ENCODE measurements around the gene GPR149.
"Not testable (repeated sequence)": the region's sequence is repeated elsewhere in the genome, so short reads cannot be mapped to it uniquely, and the experiment has no call there.

GPR149 gene, protein sequence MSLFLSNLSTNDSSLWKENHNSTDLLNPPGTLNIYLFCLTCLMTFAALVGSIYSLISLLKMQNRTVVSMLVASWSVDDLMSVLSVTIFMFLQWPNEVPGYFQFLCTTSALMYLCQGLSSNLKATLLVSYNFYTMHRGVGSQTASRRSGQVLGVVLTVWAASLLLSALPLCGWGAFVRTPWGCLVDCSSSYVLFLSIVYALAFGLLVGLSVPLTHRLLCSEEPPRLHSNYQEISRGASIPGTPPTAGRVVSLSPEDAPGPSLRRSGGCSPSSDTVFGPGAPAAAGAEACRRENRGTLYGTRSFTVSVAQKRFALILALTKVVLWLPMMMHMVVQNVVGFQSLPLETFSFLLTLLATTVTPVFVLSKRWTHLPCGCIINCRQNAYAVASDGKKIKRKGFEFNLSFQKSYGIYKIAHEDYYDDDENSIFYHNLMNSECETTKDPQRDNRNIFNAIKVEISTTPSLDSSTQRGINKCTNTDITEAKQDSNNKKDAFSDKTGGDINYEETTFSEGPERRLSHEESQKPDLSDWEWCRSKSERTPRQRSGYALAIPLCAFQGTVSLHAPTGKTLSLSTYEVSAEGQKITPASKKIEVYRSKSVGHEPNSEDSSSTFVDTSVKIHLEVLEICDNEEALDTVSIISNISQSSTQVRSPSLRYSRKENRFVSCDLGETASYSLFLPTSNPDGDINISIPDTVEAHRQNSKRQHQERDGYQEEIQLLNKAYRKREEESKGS

DNA sequence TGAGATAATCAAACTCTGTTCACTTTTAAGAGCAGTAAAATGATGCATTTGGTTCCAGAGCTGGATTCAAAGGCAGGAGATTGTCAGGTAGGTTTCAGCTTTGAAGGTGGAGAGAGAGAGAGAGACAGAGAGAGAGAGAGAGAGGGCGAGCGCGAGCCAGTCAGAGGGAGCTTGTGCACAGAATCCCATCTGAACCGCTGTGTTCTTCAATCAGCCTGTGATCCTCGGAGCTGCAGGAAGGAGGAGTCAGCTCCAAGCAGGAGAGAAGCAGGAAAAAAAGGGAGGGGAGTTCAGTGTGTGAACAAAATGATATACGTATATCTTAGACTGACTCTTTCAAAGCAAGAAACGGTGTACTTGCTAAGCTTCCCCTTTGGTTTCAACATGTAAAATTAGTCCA, at the start of gene GPR149:
TSS of gene GPR149 (minus strand) at position 177 of the 400 bp plus-strand sequence. CDS start 575 bp downstream, outside the sequence.
- peak; percentile 84 to 85 for DNase-seq

DNA sequence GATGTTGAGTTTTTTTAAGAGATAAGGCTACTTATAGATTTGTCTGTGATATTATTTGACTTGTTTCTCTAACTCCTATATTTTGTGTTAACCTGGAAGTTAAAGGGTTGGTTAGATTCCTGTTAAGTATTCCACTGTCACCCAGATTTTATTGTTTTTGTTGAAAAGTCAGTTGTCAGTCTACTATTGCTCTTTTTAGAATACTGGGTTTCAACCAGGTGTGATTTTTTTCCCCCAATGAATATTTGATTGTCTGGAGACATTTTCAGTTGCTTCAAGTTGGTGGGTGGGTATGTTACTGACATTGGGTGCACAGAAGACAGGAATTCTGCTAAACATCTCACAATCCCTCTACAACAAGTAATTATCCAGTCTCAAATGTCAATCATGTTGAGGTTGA, 43.8 kb upstream of the GPR149 start:
- no peak for DNase-seq

DNA sequence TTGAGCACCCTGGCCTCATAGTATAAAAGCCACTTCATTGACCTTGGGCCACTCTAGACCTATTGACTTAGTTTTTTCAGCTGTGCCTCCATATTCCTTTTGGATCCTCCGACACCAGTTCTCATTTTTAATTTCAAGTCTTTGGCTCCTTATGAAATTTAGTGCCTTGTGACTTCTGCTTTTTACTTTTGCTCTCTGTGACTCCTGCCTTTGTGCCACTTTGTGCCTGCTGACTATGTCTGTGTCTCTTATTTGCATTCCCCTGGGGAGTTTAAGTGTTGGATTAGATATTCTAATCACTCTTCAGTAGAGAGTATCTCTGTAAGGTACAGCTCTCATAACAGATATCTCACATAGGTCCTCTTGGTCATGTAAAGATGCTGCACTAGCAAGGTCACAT, 39.6 kb upstream of the GPR149 start:
- DNase-seq = peak; percentile 90 to 93

DNA sequence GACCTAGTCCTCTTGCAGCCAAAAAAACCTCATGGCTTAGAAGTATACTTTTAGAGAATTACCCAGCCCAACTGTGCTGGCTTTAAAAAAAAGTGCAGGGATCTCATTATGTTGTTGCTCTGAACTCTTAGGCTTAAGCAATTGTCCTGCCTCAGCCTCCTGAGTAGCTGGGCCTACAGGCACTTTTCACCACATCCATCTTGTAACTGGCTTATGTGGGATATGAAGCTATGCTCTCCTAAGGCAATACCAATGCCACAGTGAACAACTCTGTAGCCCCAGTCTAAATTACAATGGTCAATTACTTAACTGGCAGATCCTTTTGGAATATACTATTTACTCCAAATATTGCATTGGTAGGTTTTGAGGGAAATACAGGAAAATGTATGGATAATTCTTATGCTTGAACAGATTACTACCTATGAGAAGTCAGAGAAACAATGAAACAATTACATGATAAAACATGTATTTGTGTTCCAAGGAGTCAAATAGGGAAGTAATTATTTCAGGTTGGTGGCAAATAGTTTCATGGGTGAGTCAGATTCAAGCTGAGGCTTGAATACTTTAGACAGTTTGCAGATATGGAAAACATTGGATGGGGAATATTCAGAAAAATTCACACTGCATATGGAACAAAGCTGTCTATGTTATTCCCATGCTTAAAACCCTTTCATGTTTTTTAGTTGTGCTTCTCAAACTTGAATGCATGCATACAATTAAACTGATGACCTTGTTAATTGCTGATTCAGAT, 34.6 kb upstream of the GPR149 start:
- DNase-seq = peak in 1 of 2 experiments; percentile 58

DNA sequence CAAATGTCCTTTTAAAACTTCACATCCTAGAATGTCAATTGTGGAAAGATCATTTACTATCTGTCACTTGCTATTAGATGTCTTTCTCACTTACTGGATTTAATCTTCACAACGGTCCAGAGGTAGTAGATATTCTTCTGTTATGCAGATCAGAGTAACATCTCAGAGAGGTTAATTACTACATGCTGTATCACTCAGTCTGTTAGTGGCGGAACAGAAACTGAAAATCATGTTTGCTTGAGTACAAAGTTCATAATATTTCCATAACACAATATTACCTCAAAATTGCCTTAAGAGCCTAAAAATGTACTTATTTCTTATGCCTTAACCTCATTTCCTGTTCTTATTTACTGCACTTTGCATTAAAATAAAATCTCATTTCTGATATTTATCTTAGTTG, 28.6 kb upstream of the GPR149 start:
- peak; percentile 43 to 60 for DNase-seq

DNA sequence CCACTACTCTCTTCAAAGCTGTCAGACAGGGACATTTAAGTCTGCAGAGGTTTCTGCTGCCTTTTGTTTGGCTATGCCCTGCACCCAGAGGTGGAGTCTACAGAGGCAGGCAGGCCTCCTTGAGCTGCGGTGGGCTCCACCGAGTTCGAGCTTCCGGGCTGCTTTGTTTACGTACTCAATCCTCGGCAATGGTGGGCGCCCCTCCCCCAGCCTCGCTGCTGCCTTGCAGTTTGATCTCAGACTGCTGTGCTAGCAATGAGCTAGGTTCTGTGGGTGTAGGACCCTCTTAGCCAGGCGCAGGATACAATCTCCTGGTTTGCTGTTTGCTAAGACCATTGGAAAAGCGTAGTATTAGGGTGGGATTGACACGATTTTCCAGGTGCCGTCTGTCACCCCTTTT, 9.1 kb upstream of the GPR149 start:
- DNase-seq = not testable (repeated sequence)

DNA sequence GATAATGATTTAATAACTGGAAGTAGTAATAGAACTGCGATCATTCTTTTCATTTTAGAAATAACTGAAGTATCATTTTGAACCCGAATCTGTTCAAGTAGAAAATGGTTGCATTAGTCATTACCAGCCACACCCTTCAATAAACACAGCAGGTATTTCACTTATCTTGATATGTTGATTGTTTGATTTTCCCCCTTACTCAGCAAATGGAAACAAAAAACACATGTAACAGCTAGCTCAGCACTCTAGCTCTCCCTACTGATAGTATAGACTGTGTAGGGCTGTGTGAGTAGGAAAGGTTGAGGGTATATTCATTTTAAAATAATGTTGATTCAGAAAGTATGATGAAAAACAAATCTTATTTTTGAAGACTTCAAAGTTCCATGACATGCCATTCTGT, 1.1 kb upstream of the GPR149 start:
- no peak for DNase-seq

DNA sequence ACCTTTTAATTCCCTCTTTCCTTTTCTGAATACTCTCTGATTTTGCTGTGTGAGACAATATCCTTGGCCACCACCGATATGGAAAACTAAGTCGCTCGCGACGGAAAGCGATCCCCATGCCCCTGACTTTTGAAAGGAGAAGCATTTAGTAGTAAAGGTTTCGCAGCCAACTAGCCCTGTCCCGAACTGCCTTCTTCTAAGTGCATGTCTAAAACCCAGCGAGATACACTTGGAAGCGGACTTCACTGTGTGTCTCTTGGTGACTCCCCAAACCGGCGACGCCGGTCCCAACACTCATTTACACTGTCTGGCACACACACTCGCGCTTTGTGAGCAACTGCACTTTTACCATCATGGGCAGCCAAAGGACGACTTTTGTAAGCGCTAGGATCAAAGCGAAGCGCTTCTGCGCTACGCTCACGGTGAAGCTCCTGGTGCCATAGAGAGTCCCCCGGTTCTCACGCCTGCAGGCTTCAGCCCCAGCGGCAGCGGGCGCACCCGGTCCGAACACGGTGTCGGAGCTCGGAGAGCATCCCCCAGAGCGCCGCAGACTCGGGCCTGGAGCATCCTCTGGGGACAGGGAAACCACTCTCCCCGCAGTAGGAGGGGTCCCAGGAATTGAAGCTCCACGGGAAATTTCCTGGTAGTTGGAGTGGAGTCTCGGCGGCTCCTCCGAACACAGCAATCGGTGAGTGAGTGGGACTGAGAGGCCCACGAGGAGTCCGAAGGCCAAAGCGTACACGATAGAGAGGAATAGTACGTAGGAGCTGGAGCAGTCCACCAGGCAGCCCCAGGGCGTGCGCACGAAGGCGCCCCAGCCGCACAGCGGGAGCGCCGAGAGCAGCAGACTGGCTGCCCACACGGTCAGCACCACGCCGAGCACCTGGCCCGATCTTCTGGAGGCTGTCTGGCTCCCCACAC, 1.4 kb downstream of the GPR149 start:
- peak; percentile 74 to 88 for DNase-seq

DNA sequence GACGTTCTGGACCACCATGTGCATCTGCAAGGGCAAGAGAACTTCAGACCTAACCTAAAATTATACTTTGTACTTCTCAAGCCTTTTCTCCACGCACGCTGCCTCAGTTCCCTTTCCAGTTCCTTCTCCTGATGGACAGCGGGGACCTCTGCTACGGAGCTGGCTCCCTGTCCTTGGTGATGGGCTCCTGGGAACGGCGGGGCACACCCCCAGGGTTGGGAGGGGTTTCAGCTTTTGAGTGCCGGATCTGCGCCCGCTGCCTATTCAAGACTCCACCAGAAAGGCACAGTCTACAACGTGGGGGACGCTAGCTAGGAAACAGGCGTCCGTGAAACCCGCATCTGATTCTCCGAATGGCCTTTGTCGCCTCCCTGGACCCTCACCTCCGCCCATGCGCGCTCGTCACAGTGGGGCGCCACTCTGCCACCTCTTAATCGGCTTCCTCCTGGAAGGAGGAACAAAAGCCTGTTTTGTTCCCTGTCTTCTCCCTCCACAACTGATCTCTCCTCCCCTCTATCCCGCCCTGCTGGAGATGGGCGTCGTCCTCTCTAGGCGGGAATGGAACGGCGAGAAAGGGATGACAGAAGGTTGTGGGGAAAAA, 2.2 kb downstream of the GPR149 start:
- peak; percentile 78 to 90 for DNase-seq

DNA sequence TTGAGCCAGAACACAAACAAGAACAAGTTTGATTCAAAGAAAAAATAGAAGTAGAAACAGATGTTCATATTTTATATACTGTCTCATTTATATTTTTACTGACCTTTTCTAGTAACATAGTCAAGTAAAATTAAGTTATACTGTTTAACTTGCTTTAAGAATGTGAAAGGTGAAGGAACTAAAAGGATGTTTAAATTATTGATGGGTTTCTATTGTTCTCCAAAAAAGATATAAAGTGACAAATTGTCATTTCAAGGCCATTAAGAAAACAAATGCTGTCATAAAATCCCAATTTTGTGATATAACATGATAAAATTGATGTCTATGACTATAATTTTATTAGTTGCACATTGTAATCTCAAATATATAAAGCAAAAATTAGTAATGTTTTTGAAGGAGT, 7.3 kb downstream of the GPR149 start:
- DNase-seq = no peak

DNA sequence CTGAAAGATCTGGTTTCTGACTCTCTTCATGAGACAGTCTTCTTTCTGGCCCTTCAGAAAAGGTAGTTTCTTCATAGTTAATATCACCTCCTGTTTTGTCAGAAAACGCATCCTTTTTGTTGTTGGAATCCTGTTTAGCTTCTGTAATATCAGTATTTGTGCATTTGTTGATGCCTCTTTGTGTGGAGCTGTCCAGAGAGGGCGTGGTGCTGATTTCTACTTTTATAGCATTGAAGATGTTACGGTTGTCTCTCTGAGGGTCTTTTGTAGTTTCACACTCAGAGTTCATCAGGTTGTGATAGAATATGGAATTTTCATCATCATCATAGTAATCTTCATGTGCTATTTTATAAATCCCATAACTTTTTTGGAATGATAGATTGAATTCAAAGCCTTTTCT, 8.9 kb downstream of the GPR149 start:
- DNase-seq = no peak

DNA sequence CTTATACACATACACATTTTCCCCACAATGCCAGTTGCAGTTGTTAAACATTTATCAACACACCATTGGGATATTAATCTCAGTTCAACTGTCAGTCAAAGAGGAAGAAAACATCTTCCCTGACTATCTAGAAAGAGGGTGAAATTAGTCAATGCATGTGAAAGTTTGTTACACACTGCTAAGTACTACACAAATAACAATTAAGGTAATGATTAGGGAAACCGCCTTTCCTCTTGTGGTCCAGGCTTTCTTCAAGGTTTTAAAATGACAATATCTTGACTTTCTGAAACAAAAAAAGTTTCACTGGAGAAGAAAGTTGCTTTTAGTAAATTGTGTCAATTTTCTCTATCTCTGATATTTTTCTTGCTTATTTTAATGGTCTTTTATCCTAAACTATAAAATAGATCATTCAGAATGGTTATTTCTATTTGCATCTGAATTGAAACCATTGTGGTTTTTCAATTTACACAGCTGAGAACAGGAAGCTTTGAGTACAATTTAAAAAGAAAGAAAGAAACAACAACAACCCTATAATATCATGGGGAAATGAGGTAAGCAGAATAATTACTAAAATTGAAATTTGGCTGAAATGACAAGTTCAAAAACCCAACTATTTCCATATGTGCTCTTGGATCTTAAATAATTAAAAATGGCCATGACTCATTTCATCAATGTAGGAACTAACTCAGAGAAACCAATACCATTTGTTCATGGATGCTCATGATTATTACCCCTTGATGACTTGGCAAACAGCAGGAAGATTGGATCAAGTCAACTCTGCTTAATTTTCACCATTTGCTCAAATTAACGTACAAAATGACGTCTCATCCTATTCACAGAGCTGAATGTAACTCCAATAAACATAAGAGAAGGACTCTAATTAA, 31.7 kb downstream of the GPR149 start:
- no peak for DNase-seq

DNA sequence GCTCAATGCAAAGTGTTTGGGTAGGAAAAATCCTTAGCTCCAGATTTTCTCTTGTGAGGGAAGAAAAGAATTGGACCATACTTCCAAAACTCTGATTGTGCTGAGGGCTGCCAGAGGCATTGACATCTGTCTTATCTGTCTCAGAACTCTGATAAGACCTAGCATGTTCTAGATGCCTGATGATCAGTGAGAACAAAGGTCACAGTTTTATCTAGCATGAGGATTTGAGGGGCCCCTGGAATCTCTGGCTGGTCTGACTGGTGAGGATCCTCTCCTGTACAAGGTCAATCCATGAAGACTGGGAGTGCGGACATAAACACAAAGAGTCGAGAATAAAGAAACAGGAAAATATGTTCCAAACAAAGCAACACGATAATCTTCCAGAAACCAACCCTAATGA, 40.1 kb downstream of the GPR149 start:
- DNase-seq = no peak

DNA sequence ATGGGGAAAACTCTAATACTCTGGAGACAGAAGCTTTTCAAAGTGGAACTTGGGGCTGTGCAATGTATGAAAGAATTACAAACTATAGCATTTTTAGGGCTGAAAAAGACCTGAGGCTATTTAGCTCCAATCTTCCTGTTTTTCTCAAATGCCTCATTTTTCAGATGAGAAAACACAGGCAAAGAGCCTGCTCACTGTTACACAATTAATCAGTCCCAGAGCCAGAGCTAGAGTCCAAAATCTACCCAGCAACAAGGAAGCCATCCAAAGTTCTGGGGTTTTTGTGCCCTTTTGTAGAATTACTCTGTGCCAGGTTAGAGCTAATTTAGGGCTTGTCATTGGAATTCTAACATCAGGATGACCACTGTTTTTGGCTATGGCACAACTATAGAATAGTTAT, 45.5 kb downstream of the GPR149 start:
- no peak for DNase-seq

DNA sequence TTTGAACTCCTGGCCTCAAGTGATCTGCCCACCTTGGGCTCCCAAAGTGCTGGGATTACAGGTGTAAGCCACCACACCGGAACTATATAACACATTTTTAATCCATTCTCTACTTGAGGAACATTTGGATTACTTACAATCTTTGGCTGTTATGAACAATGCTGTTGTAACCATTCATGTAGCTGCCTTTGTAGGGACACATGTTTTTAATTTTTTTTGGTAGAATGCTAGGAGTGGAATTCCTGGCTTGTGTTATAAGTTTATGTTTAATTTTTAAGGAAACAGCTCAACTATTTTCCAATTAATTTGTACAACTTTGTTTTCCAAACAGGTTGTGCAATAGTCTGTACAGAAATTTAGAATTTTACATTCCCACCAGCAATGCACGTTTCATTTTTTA, 51.7 kb downstream of the GPR149 start:
- DNase-seq = no peak

DNA sequence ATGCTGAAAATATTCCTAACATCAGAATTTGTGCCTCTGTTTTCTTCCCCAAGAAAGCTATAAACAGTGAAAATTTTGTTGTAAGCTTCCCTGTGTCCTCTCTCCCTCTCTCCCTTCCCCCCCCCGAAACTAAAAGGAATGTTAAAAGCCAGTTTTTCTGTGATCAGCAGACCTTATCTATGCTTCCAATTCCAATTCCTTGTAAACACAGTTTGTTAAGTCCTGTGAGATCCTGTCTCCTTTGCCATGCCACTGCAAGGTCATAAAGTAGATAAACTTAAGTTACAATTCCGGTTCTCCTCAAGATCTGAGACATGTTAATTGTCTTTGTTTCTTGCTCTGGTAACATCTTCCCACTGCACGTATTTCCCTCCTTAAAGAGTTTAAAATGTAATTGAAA, 62.8 kb downstream of the GPR149 start:
- DNase-seq = no peak

DNA sequence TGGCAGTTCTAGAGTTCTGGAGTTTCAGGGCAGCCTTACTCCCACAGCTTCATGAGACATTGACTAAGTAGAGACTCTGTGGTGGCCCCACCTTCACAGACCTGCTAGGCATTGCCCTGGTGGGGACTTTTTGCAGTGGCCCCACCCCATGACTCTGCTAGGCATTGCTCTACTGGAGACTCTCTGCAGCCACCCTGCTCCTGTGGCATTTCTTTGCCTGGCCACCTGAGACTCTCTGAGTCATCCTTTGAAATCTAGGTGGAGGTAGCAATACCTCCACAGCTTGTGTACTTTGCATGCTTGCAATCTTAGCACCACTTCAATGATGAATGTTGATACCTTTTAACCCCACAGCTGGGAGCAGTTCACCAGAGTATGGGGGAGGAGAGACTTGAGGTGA, 65.1 kb downstream of the GPR149 start:
- no peak for DNase-seq

DNA sequence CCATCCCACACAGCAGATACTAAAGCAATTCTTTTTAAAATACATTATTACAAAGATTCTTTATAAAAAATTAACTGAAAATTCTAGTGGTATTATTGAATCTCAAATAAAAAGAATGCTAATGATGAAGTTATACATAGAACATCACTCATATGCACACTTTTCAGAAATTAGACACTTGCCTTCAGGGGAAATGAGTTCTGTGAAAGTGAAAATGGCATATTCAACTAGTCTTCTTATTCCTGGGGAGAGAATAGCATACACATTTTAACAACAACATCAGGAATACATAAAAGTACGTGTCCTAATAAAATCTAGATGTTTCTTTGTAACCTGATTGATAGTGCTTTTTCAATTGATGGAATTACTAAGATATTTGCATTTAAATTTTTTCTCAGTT, 68.9 kb downstream of the GPR149 start:
- DNase-seq = no peak

DNA sequence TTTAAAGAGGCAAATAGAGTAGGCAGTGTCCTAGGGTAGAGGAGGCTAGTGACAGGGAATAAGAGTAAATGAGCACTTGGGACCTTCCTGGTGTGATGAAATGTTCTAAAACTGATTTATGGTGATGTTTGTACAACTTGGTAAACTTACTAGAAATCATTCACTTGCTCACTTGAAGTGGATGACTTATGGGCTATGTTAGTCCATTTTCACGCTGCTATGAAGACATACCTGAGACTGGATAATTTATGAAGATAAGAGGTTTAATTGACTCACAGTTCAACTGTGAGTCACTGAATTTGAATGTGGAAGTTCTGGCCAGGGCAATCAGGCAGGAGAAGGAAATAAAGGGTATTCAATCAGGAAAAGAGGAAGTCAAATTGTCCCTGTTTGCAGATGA, 74.0 kb downstream of the GPR149 start:
- no peak for DNase-seq

DNA sequence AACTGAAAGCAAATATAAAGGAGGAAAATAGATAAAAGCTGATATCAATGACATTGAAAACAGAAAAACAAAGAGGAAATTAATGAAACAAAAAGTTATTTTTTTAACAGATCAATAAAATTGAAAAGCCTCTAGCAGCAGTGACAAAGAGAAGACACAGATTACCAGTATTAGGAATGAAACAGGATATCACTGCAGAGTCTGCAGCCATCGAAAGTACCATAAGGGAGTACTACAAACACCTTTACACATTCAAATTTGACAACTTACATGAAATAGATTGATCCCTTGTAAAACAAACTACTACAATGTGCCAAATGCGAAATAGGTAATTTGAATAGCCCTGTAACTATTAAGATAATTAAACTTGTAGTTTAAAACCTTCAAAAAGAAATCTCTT, 80.8 kb downstream of the GPR149 start:
- DNase-seq = no peak

Data from NCI-H526 (cell line).